NCI-H2227 (cell line): ENCODE results near the gene SHISA8.
"Not testable (repeated sequence)": the region's sequence is repeated elsewhere in the genome, so short reads cannot be mapped to it uniquely, and the experiment has no call there.

Source experiments
- DNase-seq: peaks from one replicate; lab custom pipeline; 2025; ENCODE audit not compliant: unreplicated experiment; lab: John Stamatoyannopoulos, UW

Gene SHISA8

GRCh38 chr22:41900652-41901312 lies 14.1 kb downstream of the SHISA8 start:
- DNase-seq: no peak

- DNase-seq: no peak
Measured at GRCh38 chr22:41899992-41900651, 14.8 kb downstream of the SHISA8 start.

- no peak for DNase-seq
Measured at GRCh38 chr22:41899110-41899509, 15.8 kb downstream of the SHISA8 start.

GRCh38 chr22:41898645-41899044 lies 16.2 kb downstream of the SHISA8 start:
- DNase-seq: no peak

- DNase-seq: no peak
Measured at GRCh38 chr22:41893591-41894375, 21.1 kb downstream of the SHISA8 start.

- no peak for DNase-seq
Measured at GRCh38 chr22:41892721-41893120, 22.2 kb downstream of the SHISA8 start.

GRCh38 chr22:41891407-41891806 lies 23.5 kb downstream of the SHISA8 start:
- no peak for DNase-seq

- no peak for DNase-seq
Measured at GRCh38 chr22:41888627-41889200, 26.2 kb downstream of the SHISA8 start.

- no peak for DNase-seq
Measured at GRCh38 chr22:41885516-41885915, 29.4 kb downstream of the SHISA8 start.

- DNase-seq: no peak
Measured at GRCh38 chr22:41885116-41885515, 29.8 kb downstream of the SHISA8 start.

GRCh38 chr22:41883400-41883799 lies 31.5 kb downstream of the SHISA8 start:
- DNase-seq: no peak

GRCh38 chr22:41880653-41881052 lies 34.2 kb downstream of the SHISA8 start:
- DNase-seq: no peak

- no peak for DNase-seq
Measured at GRCh38 chr22:41876675-41877074, 38.2 kb downstream of the SHISA8 start.

GRCh38 chr22:41876275-41876674 lies 38.6 kb downstream of the SHISA8 start:
- DNase-seq: no peak

- DNase-seq: no peak
Measured at GRCh38 chr22:41875531-41876270, 39.2 kb downstream of the SHISA8 start.

GRCh38 chr22:41874090-41874489 lies 40.8 kb downstream of the SHISA8 start:
- DNase-seq: no peak

GRCh38 chr22:41873391-41873790 lies 41.5 kb downstream of the SHISA8 start:
- no peak for DNase-seq

- no peak for DNase-seq
Measured at GRCh38 chr22:41870786-41871185, 44.1 kb downstream of the SHISA8 start.

GRCh38 chr22:41870081-41870480 lies 44.8 kb downstream of the SHISA8 start:
- not testable (repeated sequence) for DNase-seq

GRCh38 chr22:41868556-41868955 lies 46.3 kb downstream of the SHISA8 start:
- no peak for DNase-seq

- DNase-seq: no peak
Measured at GRCh38 chr22:41863472-41863871, 51.4 kb downstream of the SHISA8 start.
